T-cell (primary cell): Measurements from ENCODE around the gene LCA5L. TPM values are rescaled to one million over a fixed set of nuclear protein-coding genes. Genes with fewer than 3 reads are reported as not detected.

Experiments
- ATAC-seq, 4 experiments: fragments of 200-7000 bp in 3 of 4; fragments of 150-1000 bp in 1 of 4; cut with Tn5 transposase; replicated peaks in 1 of 4; 1 replicate in 3 of 4; 2 replicates in 1 of 4; pipeline ENCODE4 v1.10.0; 2021; ENCODE audit warnings: moderate library complexity in 3 of 4, mild to moderate bottlenecking in 2 of 4, moderate number of reproducible peaks in 1 of 4
- CTCF ChIA-PET, 2 donors: fragments of 300-600 bp; sonication (Branson Sonifier 250); formaldehyde crosslinking; loops; one replicate each; lab custom pipeline; 2022; ENCODE audit warnings: antibody characterized with exemption in 2 of 2; lab: Charles Lee
- POLR2A ChIA-PET, 2 donors: fragments of 300-600 bp; sonication (Branson Sonifier 250); formaldehyde crosslinking; loops; one replicate each; lab custom pipeline; 2022; ENCODE audit warnings: antibody characterized with exemption in 2 of 2; lab: Charles Lee
- DNase-seq, 35 experiments: peaks; one replicate each; pipeline versions ENCODE4 v3.0.0 to v3.0.0-alpha.2; 2013 to 2023
- H3K27ac ChIP-seq: one replicate; pipeline ENCODE4 v1.5.1; 2013; ENCODE audit warnings: low read length
- H3K27me3 ChIP-seq, 2 experiments: replicated peaks in 1 of 2; 1 replicate in 1 of 2; 2 replicates in 1 of 2; pipeline versions ENCODE4 v1.6.1 to v1.7.0; 2013; ENCODE audit warnings: low read length in 1 of 2, mixed read lengths in 1 of 2; ENCODE audit not compliant: control insufficient read depth in 2 of 2, insufficient read depth in 2 of 2; ENCODE audit errors: extremely low read depth in 1 of 2
- H3K36me3 ChIP-seq, 2 donors: 1 replicate in 1 of 2; 2 replicates in 1 of 2; pipeline versions ENCODE4 v1.6.1 to v1.7.0; 2013; ENCODE audit warnings: low read length in 1 of 2; ENCODE audit not compliant: control insufficient read depth in 2 of 2, insufficient read depth in 1 of 2; ENCODE audit errors: extremely low read depth in 1 of 2
- H3K4me1 ChIP-seq, 2 experiments: 1 replicate in 1 of 2; 2 replicates in 1 of 2; pipeline versions ENCODE4 v1.6.1 to v1.7.0; 2013; ENCODE audit warnings: low read length in 2 of 2, mixed read lengths in 1 of 2; ENCODE audit not compliant: insufficient read depth in 2 of 2, control insufficient read depth in 1 of 2; ENCODE audit errors: extremely low read depth in 1 of 2
- H3K4me3 ChIP-seq, 2 donors: 1 replicate in 1 of 2; 2 replicates in 1 of 2; pipeline versions ENCODE4 v1.5.1 to v1.7.0; 2013; ENCODE audit warnings: mild to moderate bottlenecking in 2 of 2, low read length in 1 of 2, moderate library complexity in 1 of 2; ENCODE audit not compliant: control insufficient read depth in 1 of 2; ENCODE audit errors: extremely low read depth in 1 of 2
- H3K9me3 ChIP-seq: 2 replicates; pipeline ENCODE4 v1.7.0; 2013
- H3K27ac Mint-ChIP-seq, 2 donors: one replicate each; pipeline ENCODE4 v1.8.0; 2020 to 2021; ENCODE audit warnings: mild to moderate bottlenecking in 2 of 2, mixed read lengths in 2 of 2
- H3K27me3 Mint-ChIP-seq, 2 donors: one replicate each; pipeline ENCODE4 v1.8.0; 2021 to 2022; ENCODE audit warnings: mixed read lengths in 2 of 2
- H3K36me3 Mint-ChIP-seq: one replicate; pipeline ENCODE4 v1.8.0; 2021; ENCODE audit warnings: mixed read lengths
- H3K4me1 Mint-ChIP-seq, 3 donors: one replicate each; pipeline ENCODE4 v1.8.0; 2020 to 2022; ENCODE audit warnings: mixed read lengths in 3 of 3, mild to moderate bottlenecking in 1 of 3
- H3K4me3 Mint-ChIP-seq, 3 donors: one replicate each; pipeline ENCODE4 v1.8.0; 2020 to 2022; ENCODE audit warnings: mild to moderate bottlenecking in 3 of 3, mixed read lengths in 3 of 3, moderate library complexity in 3 of 3
- H3K9me3 Mint-ChIP-seq, 3 donors: one replicate each; pipeline ENCODE4 v1.8.0; 2020 to 2022; ENCODE audit warnings: mixed read lengths in 3 of 3
- WGBS: methylation state at CpG from one replicate; pipeline ENCODE4 v1.1.5; 2013; ENCODE audit warnings: missing lambda C conversion rate; ENCODE audit not compliant: insufficient coverage; 5-methylcytosine and 5-hydroxymethylcytosine counted together
- total RNA-seq, 35 experiments: library from RNA in 6 of 35; stranded (reverse) in 6 of 35; fragments of 120-200 nt in 1 of 35; gene quantifications; one replicate each; pipeline versions ENCODE4 v1.2.1 to v1.2.4 and lab custom pipeline; 2013 to 2026

Gene LCA5L
- total RNA-seq, 5 donors from 2014 or later (not counting 1 experiment from before 2014, with no cell fraction given): 0.23 to 0.60 (median 0.44) TPM; not detected in 1

DNA sequence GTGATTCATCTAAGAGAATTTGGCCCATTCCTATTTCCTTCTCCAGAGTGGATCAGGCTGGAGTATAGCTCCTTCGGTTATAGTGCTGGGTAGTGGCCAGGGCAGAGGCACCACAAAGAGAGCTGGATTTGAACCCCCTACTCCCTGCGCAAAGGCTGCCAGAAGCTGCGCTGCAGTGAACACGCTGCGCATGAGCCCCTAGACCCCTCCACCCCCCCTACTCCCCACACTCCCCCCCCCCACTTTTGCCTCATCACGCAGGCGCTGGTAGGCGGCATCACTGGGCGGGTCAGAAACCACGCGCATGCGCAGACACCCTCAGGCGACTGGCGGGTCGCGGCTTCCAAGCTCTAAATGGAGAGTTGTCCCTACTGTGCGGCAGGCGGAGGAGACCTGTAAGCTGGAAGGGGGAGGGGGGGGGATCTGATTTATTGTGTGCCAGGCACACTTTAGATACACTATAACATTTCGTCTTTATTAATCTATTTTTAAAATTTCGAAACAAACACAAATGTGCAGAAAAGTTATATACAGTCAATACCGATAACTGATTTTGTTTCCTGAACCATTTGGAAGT, 58.0 kb downstream of the LCA5L start:
- Histone ChIP-seq H3K36me3 (peaks cover 0 to 14% of the 10 kb centered on the region in 2 donors), H3K4me1 (peaks cover 14 to 33% of the 10 kb centered on the region in 2 experiments), H3K27me3 (no peaks in the 10 kb centered on the region), H3K27ac (peak overlapping the region; percentile 61), H3K4me3 (peak overlapping the region; percentile 53 to 67), H3K9me3 (no peaks in the 10 kb centered on the region)
- H3K27ac Mint-ChIP-seq: peak overlapping the region; percentile 87 to 94
- DNase-seq (peak; percentile 75 to 94 (median 86)), ATAC-seq (peak; percentile 49 to 68 (median 63))
- peaks cover 17% of the 10 kb centered on the region for H3K36me3 Mint-ChIP-seq
- H3K4me3 Mint-ChIP-seq: peak overlapping the region; percentile 81 to 85 (median 84)
- H3K9me3 Mint-ChIP-seq: no peaks in the 10 kb centered on the region
- ChIA-PET CTCF (interaction anchor here (0.5 to 1.4 kb wide), 18 partner anchors 10 to 1714 kb away, joined by 3 to 12 read pairs (median 4); partner anchors contain the start of genes ETS2 (in 1 of the 2) and HMGN1 (in 1 of the 2)), POLR2A (interaction anchor here (0.6 to 1.5 kb wide), 5 partner anchors 40 to 197 kb away, joined by 3 to 8 read pairs (median 4); no protein-coding TSS in a partner anchor)
- no peaks in the 10 kb centered on the region for H3K27me3 Mint-ChIP-seq
- H3K4me1 Mint-ChIP-seq: peaks cover 28 to 38% (median 33%) of the 10 kb centered on the region in 3 donors
- 15% methylated on average over 5 of the region's 21 CpGs for WGBS

- WGBS: 100% methylated on average over 1 of the region's 11 CpGs
- ChIA-PET CTCF (interaction anchor here (0.5 to 1.4 kb wide), 7 partner anchors 13 to 210 kb away, joined by 3 to 12 read pairs (median 5); partner anchors contain the start of gene HMGN1 (in 1 of the 2)), POLR2A (interaction anchor here (0.6 to 1.5 kb wide), 3 partner anchors 40 to 196 kb away, joined by 3 to 8 read pairs (median 6); no protein-coding TSS in a partner anchor)
- no peak for DNase-seq
- peak overlapping the region; percentile 81 to 85 (median 84) for H3K4me3 Mint-ChIP-seq
- H3K27ac Mint-ChIP-seq: peak overlapping the region; percentile 65 to 94
- H3K9me3 Mint-ChIP-seq: no peaks in the 10 kb centered on the region
- peaks cover 35 to 43% (median 39%) of the 10 kb centered on the region in 3 donors for H3K4me1 Mint-ChIP-seq
- no peak for ATAC-seq
- no peak overlapping the region for H3K4me3 ChIP-seq
- H3K36me3 Mint-ChIP-seq: peaks cover 12% of the 10 kb centered on the region
- H3K27me3 Mint-ChIP-seq: no peaks in the 10 kb centered on the region
- H3K27ac ChIP-seq: peak overlapping the region; percentile 61
- peaks cover 14 to 33% of the 10 kb centered on the region in 2 experiments for H3K4me1 ChIP-seq
- no peaks in the 10 kb centered on the region for H3K27me3 ChIP-seq
- H3K36me3 ChIP-seq: peaks cover 0 to 8% of the 10 kb centered on the region in 2 donors
- H3K9me3 ChIP-seq: no peaks in the 10 kb centered on the region
These were observed 58.7 kb downstream of the LCA5L start for GRCh38 chr21:39386899-39387298.

DNA sequence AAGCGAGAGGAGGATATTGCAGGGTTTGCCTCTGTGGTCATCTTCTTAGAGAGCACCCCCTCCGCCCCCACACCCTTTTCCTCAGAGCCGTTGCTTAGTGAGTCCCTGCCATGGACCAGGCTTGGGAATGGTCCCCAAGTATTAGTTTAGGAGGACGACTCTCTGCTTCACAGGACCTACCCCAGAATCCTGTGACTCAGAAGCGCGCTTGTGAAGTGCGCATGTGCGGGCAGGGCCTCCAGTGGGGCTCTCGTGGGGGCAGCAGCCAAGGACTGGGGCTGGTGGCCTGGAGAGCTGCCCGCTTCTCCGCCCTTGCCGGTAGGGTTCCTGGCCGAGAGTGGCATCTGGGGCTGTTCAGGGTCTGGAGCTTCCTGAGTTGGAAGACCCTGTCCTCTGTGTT, 59.4 kb downstream of the LCA5L start:
- H3K27me3 Mint-ChIP-seq: no peaks in the 10 kb centered on the region
- H3K4me1 Mint-ChIP-seq: peaks cover 40 to 49% (median 44%) of the 10 kb centered on the region in 3 donors
- no peak for ATAC-seq
- no peaks in the 10 kb centered on the region for H3K9me3 ChIP-seq
- no peaks in the 10 kb centered on the region for H3K27me3 ChIP-seq
- POLR2A ChIA-PET: no interaction called here
- DNase-seq: peak in 2 of 35 experiments; percentile 3 to 30
- peaks cover 0 to 3% of the 10 kb centered on the region in 2 donors for H3K36me3 ChIP-seq
- H3K27ac Mint-ChIP-seq: peak overlapping the region; percentile 67 to 68
- H3K27ac ChIP-seq: peak overlapping the region; percentile 12
- CTCF ChIA-PET: no interaction called here
- H3K4me3 Mint-ChIP-seq: peak overlapping the region; percentile 18 to 47 (median 45)
- H3K4me3 ChIP-seq: peak overlapping the region; percentile 28 to 62
- WGBS: 82% methylated on average over 9 of the region's 13 CpGs
- H3K4me1 ChIP-seq: peaks cover 16 to 35% of the 10 kb centered on the region in 2 experiments
- H3K36me3 Mint-ChIP-seq: peaks cover 6% of the 10 kb centered on the region
- no peaks in the 10 kb centered on the region for H3K9me3 Mint-ChIP-seq

GRCh38 chr21:39385299-39386145, 60.1 kb downstream of the LCA5L start:
- peaks cover 3% of the 10 kb centered on the region for H3K36me3 Mint-ChIP-seq
- ChIA-PET CTCF (no interaction called here), POLR2A (interaction anchor here in 1 of 2 donors (0.6 kb wide), 1 partner anchor 36 kb away, joined by 3 read pairs; no protein-coding TSS in a partner anchor)
- peak overlapping the region; percentile 18 to 47 (median 45) for H3K4me3 Mint-ChIP-seq
- peak; percentile 13 to 65 (median 40) for DNase-seq
- WGBS: 80% methylated on average over 44 of the region's 50 CpGs
- peaks cover 45 to 55% (median 49%) of the 10 kb centered on the region in 3 donors for H3K4me1 Mint-ChIP-seq
- Histone ChIP-seq H3K4me1 (peaks cover 21 to 42% of the 10 kb centered on the region in 2 experiments), H3K9me3 (no peaks in the 10 kb centered on the region), H3K36me3 (no peaks in the 10 kb centered on the region), H3K4me3 (peak overlapping the region; percentile 28 to 62), H3K27me3 (no peaks in the 10 kb centered on the region), H3K27ac (peak overlapping the region; percentile 12)
- H3K27ac Mint-ChIP-seq: peak overlapping the region; percentile 66 to 67
- ATAC-seq: peak; percentile 31 to 49 (median 44)
- H3K27me3 Mint-ChIP-seq: no peaks in the 10 kb centered on the region
- no peaks in the 10 kb centered on the region for H3K9me3 Mint-ChIP-seq

GRCh38 chr21:39384674-39385298, 60.8 kb downstream of the LCA5L start:
- CTCF ChIA-PET: interaction anchor here in 1 of 2 donors (0.9 kb wide), 1 partner anchor 208 kb away, joined by 5 read pairs; no protein-coding TSS in a partner anchor
- POLR2A ChIA-PET: interaction anchor here in 1 of 2 donors (0.6 kb wide), 1 partner anchor 35 kb away, joined by 3 read pairs; no protein-coding TSS in a partner anchor

More at GRCh38 chr21:39384674-39385298, 60.8 kb downstream of the LCA5L start:
- 92% methylated on average over 11 of the region's 13 CpGs for whole genome bisulfite sequencing
- Mint-ChIP-seq H3K27me3 (no peaks in the 10 kb centered on the region), H3K36me3 (no peaks in the 10 kb centered on the region), H3K9me3 (no peaks in the 10 kb centered on the region), H3K4me3 (peak overlapping the region in 1 of 3 donors; percentile 41), H3K4me1 (peaks cover 45 to 55% (median 49%) of the 10 kb centered on the region in 3 donors), H3K27ac (peak overlapping the region; percentile 23 to 25)
- Histone ChIP-seq H3K36me3 (no peaks in the 10 kb centered on the region), H3K27me3 (no peaks in the 10 kb centered on the region), H3K27ac (no peak overlapping the region), H3K4me1 (peaks cover 21 to 42% of the 10 kb centered on the region in 2 experiments), H3K9me3 (no peaks in the 10 kb centered on the region), H3K4me3 (no peak overlapping the region)
- ATAC-seq (no peak), DNase-seq (no peak)
